H9 (cell line): Measurements from ENCODE around the gene PLEKHA5. TPM values are rescaled to one million over a fixed set of nuclear protein-coding genes. Genes with fewer than 3 reads are reported as not detected.

ENCODE experiments used
- DNase-seq: peaks from one replicate; pipeline ENCODE4 v3.0.0-alpha.2; 2017
- H2AFZ ChIP-seq: one replicate; pipeline ENCODE4 v1.6.1; 2013; ENCODE audit warnings: mild to moderate bottlenecking, low read length, control low read depth, moderate library complexity
- H2AK5ac ChIP-seq: 2 replicates; pipeline ENCODE4 v1.6.1; 2013; ENCODE audit warnings: low read length, control low read depth, mixed read lengths; ENCODE audit not compliant: insufficient read length
- H2BK120ac ChIP-seq: one replicate; pipeline ENCODE4 v1.6.1; 2013; ENCODE audit warnings: low read depth, mild to moderate bottlenecking, low read length, control low read depth, inconsistent platforms; ENCODE audit not compliant: poor library complexity, severe bottlenecking
- H2BK12ac ChIP-seq: 2 replicates; pipeline ENCODE4 v1.6.1; 2013; ENCODE audit warnings: low read length, control low read depth, mixed read lengths, low read depth; ENCODE audit not compliant: insufficient read length
- H2BK15ac ChIP-seq: 2 replicates; pipeline ENCODE4 v1.6.1; 2013; ENCODE audit warnings: low read depth, low read length, control low read depth
- H2BK20ac ChIP-seq: one replicate; pipeline ENCODE4 v1.6.1; 2013; ENCODE audit warnings: low read depth, mild to moderate bottlenecking, low read length, control low read depth, inconsistent platforms; ENCODE audit not compliant: poor library complexity, severe bottlenecking
- H2BK5ac ChIP-seq: 2 replicates; pipeline ENCODE4 v1.6.1; 2013; ENCODE audit warnings: low read length, control low read depth, mixed read lengths; ENCODE audit not compliant: insufficient read length
- H3K14ac ChIP-seq: 2 replicates; pipeline ENCODE4 v1.6.1; 2013; ENCODE audit warnings: low read length, control low read depth; ENCODE audit not compliant: insufficient read depth
- H3K18ac ChIP-seq: 2 replicates; pipeline ENCODE4 v1.6.1; 2013; ENCODE audit warnings: low read depth, mild to moderate bottlenecking, mixed read lengths, low read length, control low read depth; ENCODE audit not compliant: insufficient read length
- H3K23ac ChIP-seq: 2 replicates; pipeline ENCODE4 v1.6.1; 2013; ENCODE audit warnings: low read length, control low read depth, mixed read lengths, low read depth; ENCODE audit not compliant: insufficient read length
- H3K23me2 ChIP-seq: 2 replicates; pipeline ENCODE4 v1.6.1; 2013; ENCODE audit warnings: low read depth, mild to moderate bottlenecking, mixed read lengths, low read length, control low read depth; ENCODE audit not compliant: insufficient read length, poor library complexity, severe bottlenecking
- H3K27ac ChIP-seq: 2 replicates; pipeline ENCODE4 v1.5.1; 2013; ENCODE audit warnings: low read length, control low read depth, mixed read lengths, low read depth; ENCODE audit not compliant: insufficient read length
- H3K27me3 ChIP-seq: 2 replicates; pipeline ENCODE4 v1.6.1; 2013; ENCODE audit warnings: low read length, control low read depth, inconsistent platforms; ENCODE audit not compliant: insufficient read depth
- H3K4ac ChIP-seq: 2 replicates; pipeline ENCODE4 v1.6.1; 2013; ENCODE audit warnings: low read depth, mild to moderate bottlenecking, control low read depth, inconsistent platforms, low read length, moderate library complexity
- H3K4me1 ChIP-seq: 2 replicates; pipeline ENCODE4 v1.6.1; 2013; ENCODE audit warnings: low read length, control low read depth, inconsistent platforms; ENCODE audit not compliant: insufficient read depth
- H3K4me2 ChIP-seq: 2 replicates; pipeline ENCODE4 v1.6.1; 2013; ENCODE audit warnings: low read length, control low read depth, mixed read lengths; ENCODE audit not compliant: insufficient read length, insufficient read depth
- H3K56ac ChIP-seq: 2 replicates; pipeline ENCODE4 v1.6.1; 2013; ENCODE audit warnings: low read depth, mild to moderate bottlenecking, mixed read lengths, low read length, control low read depth; ENCODE audit not compliant: insufficient read length
- H3K79me1 ChIP-seq: 2 replicates; pipeline ENCODE4 v1.6.1; 2013; ENCODE audit warnings: low read depth, mild to moderate bottlenecking, moderate library complexity, low read length, control low read depth, inconsistent platforms; ENCODE audit not compliant: insufficient read depth, poor library complexity, severe bottlenecking
- H3K79me2 ChIP-seq: 2 replicates; pipeline ENCODE4 v1.6.1; 2013; ENCODE audit warnings: low read length, control low read depth, inconsistent platforms; ENCODE audit not compliant: insufficient read depth
- H3K9ac ChIP-seq: 2 replicates; pipeline ENCODE4 v1.6.1; 2013; ENCODE audit warnings: low read length, control low read depth, mixed read lengths; ENCODE audit not compliant: insufficient read length; ENCODE audit errors: extremely low read depth
- H3K9me3 ChIP-seq: one replicate; pipeline ENCODE4 v1.6.1; 2013; ENCODE audit warnings: low read depth, low read length, inconsistent platforms; ENCODE audit not compliant: control insufficient read depth
- H3T11ph ChIP-seq: one replicate; pipeline ENCODE4 v1.6.1; 2013; ENCODE audit warnings: mild to moderate bottlenecking, low read length, control low read depth, inconsistent platforms
- H4K20me1 ChIP-seq: one replicate; pipeline ENCODE4 v1.6.1; 2013; ENCODE audit not compliant: control insufficient read depth, insufficient read length, insufficient read depth
- H4K5ac ChIP-seq: 2 replicates; pipeline ENCODE4 v1.6.1; 2013; ENCODE audit warnings: low read depth, mild to moderate bottlenecking, mixed read lengths, low read length, control low read depth; ENCODE audit not compliant: insufficient read length
- H4K8ac ChIP-seq: replicated peaks from 2 replicates; pipeline ENCODE4 v1.6.1; 2013; ENCODE audit warnings: low read length, control low read depth, mixed read lengths, low read depth; ENCODE audit not compliant: insufficient read length
- H4K91ac ChIP-seq: 2 replicates; pipeline ENCODE4 v1.6.1; 2013; ENCODE audit warnings: low read depth, mild to moderate bottlenecking, moderate library complexity, mixed read lengths, low read length, control low read depth; ENCODE audit not compliant: insufficient read length
- H3K27ac Mint-ChIP-seq, 3 experiments: 2 replicates in 2 of 3; 3 replicates in 1 of 3; pipeline ENCODE4 v1.8.0; 2020 to 2021; ENCODE audit warnings: mixed read lengths in 3 of 3, mild to moderate bottlenecking in 1 of 3, moderate library complexity in 1 of 3
- H3K27me3 Mint-ChIP-seq: 2 replicates; pipeline ENCODE4 v1.8.0; 2021; ENCODE audit warnings: low read depth, mild to moderate bottlenecking, moderate library complexity, mixed read lengths
- H3K36me3 Mint-ChIP-seq, 3 experiments: 2 replicates in 2 of 3; 3 replicates in 1 of 3; pipeline ENCODE4 v1.8.0; 2020 to 2021; ENCODE audit warnings: low read depth in 3 of 3, mixed read lengths in 3 of 3; ENCODE audit not compliant: insufficient read depth in 1 of 3
- H3K4me1 Mint-ChIP-seq, 2 experiments: 2 replicates each; pipeline ENCODE4 v1.8.0; 2020; ENCODE audit warnings: mixed read lengths in 2 of 2
- H3K4me3 Mint-ChIP-seq, 2 experiments: 2 replicates in 1 of 2; 3 replicates in 1 of 2; pipeline ENCODE4 v1.8.0; 2020 to 2021; ENCODE audit warnings: mild to moderate bottlenecking in 2 of 2, mixed read lengths in 2 of 2, moderate library complexity in 1 of 2
- H3K9me3 Mint-ChIP-seq, 2 experiments: 2 replicates in 1 of 2; 3 replicates in 1 of 2; pipeline ENCODE4 v1.8.0; 2020; ENCODE audit warnings: mild to moderate bottlenecking in 2 of 2, mixed read lengths in 2 of 2, moderate library complexity in 1 of 2
- WGBS: extraction: QIAGEN DNeasy Blood & Tissue Kit; methylation state at CpG from one replicate; pipeline ENCODE4 v1.1.7; 2013; ENCODE audit warnings: missing lambda C conversion rate, low lambda C conversion rate, mixed read lengths; ENCODE audit not compliant: insufficient read length; ENCODE audit errors: extremely low coverage; 5-methylcytosine and 5-hydroxymethylcytosine counted together
- total RNA-seq: library from RNA; stranded (reverse); gene quantifications from 2 replicates; pipeline ENCODE4 v1.2.1, GENCODE V29; 2021
- TF ChIP-seq, protein P1 (sequence below): fragments of 200-600 bp; sonication (generic); conservative IDR thresholded peaks from 3 replicates; pipeline ENCODE4 v1.8.0; 2021; ENCODE audit warnings: antibody characterized with exemption, mild to moderate bottlenecking

Gene PLEKHA5
- total RNA-seq, 1 experiment from 2014 or later, result 86.7 TPM

DNA sequence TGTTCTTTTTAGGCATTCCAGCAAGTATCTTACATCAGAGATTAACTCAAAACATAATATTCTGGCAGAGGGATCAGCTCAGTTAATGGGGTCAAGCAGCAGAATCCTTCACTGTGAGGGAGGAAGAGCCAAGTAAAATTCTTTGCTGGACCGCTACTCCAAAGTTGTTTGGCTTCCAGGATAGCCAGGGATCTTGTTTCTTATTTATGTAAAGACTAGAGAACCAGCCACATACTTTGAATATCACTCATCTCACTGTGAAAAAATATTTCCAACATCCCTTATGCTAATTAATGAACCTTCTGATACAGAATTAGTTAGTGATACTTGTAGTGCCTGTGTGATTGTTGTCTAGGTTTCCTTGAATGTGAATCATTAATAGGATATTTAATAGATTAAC lies 94.2 kb downstream of the PLEKHA5 start:
- H3K18ac ChIP-seq, result no peak overlapping the region
- H4K91ac ChIP-seq, result no peak overlapping the region
- H2BK15ac ChIP-seq, result no peak overlapping the region
- peaks cover 40 to 43% of the 10 kb centered on the region in 2 experiments for H3K4me1 Mint-ChIP-seq
- no peaks in the 10 kb centered on the region for H3K4me1 ChIP-seq
- H3K4me2 ChIP-seq, result no peak overlapping the region
- peaks cover 3 to 13% (median 13%) of the 10 kb centered on the region in 3 experiments for H3K36me3 Mint-ChIP-seq
- no peak overlapping the region for H3K23ac ChIP-seq
- H4K20me1 ChIP-seq, result no peaks in the 10 kb centered on the region
- no peak overlapping the region for H2BK5ac ChIP-seq
- H3K9me3 Mint-ChIP-seq, result peaks cover 0 to 5% of the 10 kb centered on the region in 2 experiments; a peak in 2 of 5 replicates
- no peaks in the 10 kb centered on the region for H3K9me3 ChIP-seq
- 0 out of 2 replicates have a peak, but pooled peaks cover 8% of the 10 kb centered on the region for H3K79me2 ChIP-seq
- H3K14ac ChIP-seq, result no peak overlapping the region
- H3K4ac ChIP-seq, result no peak overlapping the region
- no peak overlapping the region for H3K27ac Mint-ChIP-seq
- H4K5ac ChIP-seq, result no peak overlapping the region
- H3K23me2 ChIP-seq, result no peaks in the 10 kb centered on the region
- H2AFZ ChIP-seq, result no peak overlapping the region
- H3K56ac ChIP-seq, result no peak overlapping the region
- H2AK5ac ChIP-seq, result no peak overlapping the region
- TF ChIP-seq, protein P1, sequence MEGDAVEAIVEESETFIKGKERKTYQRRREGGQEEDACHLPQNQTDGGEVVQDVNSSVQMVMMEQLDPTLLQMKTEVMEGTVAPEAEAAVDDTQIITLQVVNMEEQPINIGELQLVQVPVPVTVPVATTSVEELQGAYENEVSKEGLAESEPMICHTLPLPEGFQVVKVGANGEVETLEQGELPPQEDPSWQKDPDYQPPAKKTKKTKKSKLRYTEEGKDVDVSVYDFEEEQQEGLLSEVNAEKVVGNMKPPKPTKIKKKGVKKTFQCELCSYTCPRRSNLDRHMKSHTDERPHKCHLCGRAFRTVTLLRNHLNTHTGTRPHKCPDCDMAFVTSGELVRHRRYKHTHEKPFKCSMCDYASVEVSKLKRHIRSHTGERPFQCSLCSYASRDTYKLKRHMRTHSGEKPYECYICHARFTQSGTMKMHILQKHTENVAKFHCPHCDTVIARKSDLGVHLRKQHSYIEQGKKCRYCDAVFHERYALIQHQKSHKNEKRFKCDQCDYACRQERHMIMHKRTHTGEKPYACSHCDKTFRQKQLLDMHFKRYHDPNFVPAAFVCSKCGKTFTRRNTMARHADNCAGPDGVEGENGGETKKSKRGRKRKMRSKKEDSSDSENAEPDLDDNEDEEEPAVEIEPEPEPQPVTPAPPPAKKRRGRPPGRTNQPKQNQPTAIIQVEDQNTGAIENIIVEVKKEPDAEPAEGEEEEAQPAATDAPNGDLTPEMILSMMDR, result no peak
- H3K4me3 Mint-ChIP-seq, result no peak overlapping the region
- H3K9ac ChIP-seq, result no peak overlapping the region
- H3T11ph ChIP-seq, result no peak overlapping the region
- no peak overlapping the region for H3K27ac ChIP-seq
- H3K27me3 ChIP-seq, result no peaks in the 10 kb centered on the region
- H4K8ac ChIP-seq, result no peak overlapping the region
- H3K79me1 ChIP-seq, result no peaks in the 10 kb centered on the region
- no peak overlapping the region for H2BK20ac ChIP-seq
- no peaks in the 10 kb centered on the region for H3K27me3 Mint-ChIP-seq
- no peak overlapping the region for H2BK120ac ChIP-seq
- no CpG with 5 or more reads among the region's 1 CpG for WGBS
- DNase-seq, result no peak
- no peak overlapping the region for H2BK12ac ChIP-seq
